HepG2 (cell line): ENCODE measurements around the gene ZNF528. TPM values are rescaled to one million over a fixed set of nuclear protein-coding genes. Genes with fewer than 3 reads are reported as not detected.

Experiments used
- ATAC-seq: fragments of 200-7000 bp; cut with Tn5 transposase; 3 replicates; pipeline ENCODE4 v1.9.1; 2020; ENCODE audit warnings: mild to moderate bottlenecking, moderate library complexity
- BruUV-seq: library from RNA; stranded (reverse); fragments of 400-500 nt; replicated peaks from 2 replicates; lab custom pipeline; 2021; lab: Mats Ljungman, UMichigan
- CTCF ChIA-PET: fragments of 300-600 bp; formaldehyde crosslinking; extraction: SDS; loops from one replicate; lab custom pipeline; 2021; ENCODE audit warnings: low total read pairs, inconsistent platforms, low intra/inter-chr PET ratio; lab: Yijun Ruan, JAX
- POLR2A ChIA-PET: fragments of 350-600 bp; sonication (Branson Sonifier 250); formaldehyde crosslinking; loops from one replicate; lab custom pipeline; 2020; ENCODE audit warnings: antibody characterized with exemption, inconsistent platforms; lab: Yijun Ruan, JAX
- DNase-seq: peaks from one replicate; pipeline ENCODE4 v3.0.0-alpha.2; 2015; ENCODE audit warnings: low spot score
- FAIRE-seq: peaks from 3 replicates; lab custom pipeline; 2011; peaks lifted over from hg19 to GRCh38; lab: Jason Lieb, UNC
- H2AFZ ChIP-seq: one replicate; pipeline ENCODE4 v1.6.1; 2011; ENCODE audit warnings: low read length, inconsistent platforms
- H3K27ac ChIP-seq: fragments of 300-600 bp; 3 replicates; pipeline ENCODE4 v1.8.0; 2011; ENCODE audit warnings: mixed run types, mild to moderate bottlenecking, mixed read lengths, low read length, inconsistent platforms; ENCODE audit not compliant: insufficient read depth; ENCODE audit errors: extremely low read length
- H3K27me3 ChIP-seq, 2 experiments: fragments of 200-600 bp in 1 of 2; 2 replicates in 1 of 2; 3 replicates in 1 of 2; pipeline versions ENCODE4 v1.6.0 to v1.8.0; 2011; ENCODE audit warnings: low read length in 2 of 2, mild to moderate bottlenecking in 2 of 2, moderate library complexity in 2 of 2, inconsistent platforms in 1 of 2; ENCODE audit not compliant: insufficient read depth in 2 of 2, control insufficient read depth in 1 of 2
- H3K36me3 ChIP-seq, 2 experiments: fragments of 200-600 bp in 1 of 2; replicated peaks in 1 of 2; 2 replicates in 1 of 2; 3 replicates in 1 of 2; pipeline versions ENCODE4 v1.5.1 to v1.8.0; 2011; ENCODE audit warnings: low read length in 2 of 2, inconsistent platforms in 1 of 2; ENCODE audit not compliant: insufficient read depth in 2 of 2, control insufficient read depth in 1 of 2
- H3K4me1 ChIP-seq: 2 replicates; pipeline ENCODE4 v1.5.1; 2012; ENCODE audit warnings: low read length, inconsistent platforms; ENCODE audit not compliant: insufficient read depth
- H3K4me2 ChIP-seq: 2 replicates; pipeline ENCODE4 v1.6.0; 2011; ENCODE audit warnings: low read depth, low read length, inconsistent platforms
- H3K4me3 ChIP-seq, 3 experiments: fragments of 200-600 bp in 1 of 3; sonication (generic), shearing (Covaris generic) in 1 of 3; replicated peaks in 1 of 3; 2 replicates each; pipeline ENCODE4 v1.5.1; 2011 to 2016; ENCODE audit warnings: low read length in 3 of 3, inconsistent platforms in 2 of 3, low read depth in 2 of 3, mild to moderate bottlenecking in 2 of 3, control low read depth in 1 of 3, mixed read lengths in 1 of 3; ENCODE audit not compliant: insufficient read depth in 1 of 3
- H3K79me2 ChIP-seq: one replicate; pipeline ENCODE4 v1.6.1; 2011; ENCODE audit warnings: low read length, inconsistent platforms; ENCODE audit not compliant: insufficient read depth
- H3K9ac ChIP-seq: 2 replicates; pipeline ENCODE4 v1.6.0; 2011; ENCODE audit warnings: mild to moderate bottlenecking, low read depth, low read length, inconsistent platforms; ENCODE audit not compliant: insufficient read depth
- H3K9me3 ChIP-seq: 2 replicates; pipeline ENCODE4 v1.5.1; 2012; ENCODE audit warnings: mild to moderate bottlenecking, low read length
- H4K20me1 ChIP-seq: 2 replicates; pipeline ENCODE4 v1.6.0; 2011; ENCODE audit warnings: inconsistent platforms, mild to moderate bottlenecking, low read length, moderate library complexity; ENCODE audit not compliant: insufficient read depth
- AGO1 ChIP-seq: fragments of 200-400 bp; formaldehyde crosslinking; IDR thresholded peaks from 2 replicates; pipeline ENCODE4 v1.6.1; 2017; ENCODE audit warnings: mild to moderate bottlenecking, low read depth, low read length, moderate library complexity; ENCODE audit not compliant: poor library complexity, severe bottlenecking
- ISX ChIP-seq: sonication (generic); formaldehyde crosslinking; conservative IDR thresholded peaks from 2 replicates; pipeline ENCODE4 v1.5.0; 2020; ENCODE audit warnings: missing genetic modification reagents
- MATR3 ChIP-seq: sonication (generic); formaldehyde crosslinking; IDR thresholded peaks from 2 replicates; pipeline ENCODE4 v1.4.0; 2020; ENCODE audit warnings: missing genetic modification reagents
- RFX3 ChIP-seq: IDR thresholded peaks from 2 replicates; pipeline ENCODE4 v1.6.1; 2016; ENCODE audit warnings: missing biosample characterization, missing genetic modification reagents
- RNF219 ChIP-seq: sonication (generic); formaldehyde crosslinking; IDR thresholded peaks from 2 replicates; pipeline ENCODE4 v1.5.0; 2020; ENCODE audit warnings: mild to moderate bottlenecking, missing genetic modification reagents
- SIN3B ChIP-seq: fragments of 150-350 bp; IDR thresholded peaks from 2 replicates; pipeline ENCODE4 v1.6.1; 2014; ENCODE audit warnings: low read length
- THAP8 ChIP-seq: sonication (generic); formaldehyde crosslinking; IDR thresholded peaks from 2 replicates; pipeline ENCODE4 v1.5.1; 2020; ENCODE audit warnings: missing genetic modification reagents, mild to moderate bottlenecking, borderline replicate concordance
- TP53 ChIP-seq: sonication (generic); formaldehyde crosslinking; conservative IDR thresholded peaks from 2 replicates; pipeline ENCODE4 v1.4.0; 2020; ENCODE audit warnings: missing genetic modification reagents
- ZKSCAN1 ChIP-seq: fragments of 150-350 bp; IDR thresholded peaks from 2 replicates; pipeline ENCODE4 v1.6.1; 2014; ENCODE audit warnings: low read length
- ZNF232 ChIP-seq: sonication (generic); formaldehyde crosslinking; IDR thresholded peaks from 2 replicates; pipeline ENCODE4 v1.4.0; 2020; ENCODE audit warnings: missing genetic modification reagents, borderline replicate concordance
- ZNF782 ChIP-seq: sonication (generic); formaldehyde crosslinking; IDR thresholded peaks from 2 replicates; pipeline ENCODE4 v1.4.0; 2020; ENCODE audit warnings: missing genetic modification reagents, mild to moderate bottlenecking, borderline replicate concordance
- WGBS: methylation state at CpG from one replicate; pipeline ENCODE4 v1.1.6; 2017; ENCODE audit warnings: low lambda C conversion rate; 5-methylcytosine and 5-hydroxymethylcytosine counted together
- in situ Hi-C: cut with HindIII; loops from 2 replicates; pipeline ENCODE4 v1.10.0; 2017; ENCODE audit warnings: low pct_unique_long_range_greater_than_20kb; ENCODE audit not compliant: extremely low pct_ligation_motif_present
- intact Hi-C: fragments of 100-400 bp; cut with micrococcal nuclease; formaldehyde crosslinking; loops from one replicate; pipeline ENCODE4 v1.10.0; 2022; ENCODE audit not compliant: unreplicated experiment
- polyA plus RNA-seq, 8 experiments: library from polyadenylated mRNA; depleted of rRNA in 3 of 8; stranded (reverse) in 7 of 8; unstranded in 1 of 8; fragments of >200 nt; fragmentation: Illumina TruSeq in 4 of 8; extraction: Trizol in 4 of 8; gene quantifications; 2 replicates each; pipeline versions ENCODE4 v1.2.1 to v1.2.3, GENCODE V29; 2011 to 2016; ENCODE audit warnings: low read depth in 4 of 8, missing spikeins in 1 of 8, mixed read lengths in 1 of 8; ENCODE audit not compliant: insufficient read depth in 1 of 8
- total RNA-seq, 5 experiments: library from RNA; depleted of rRNA; stranded (reverse); fragments of >200 nt; fragmentation: Illumina TruSeq; extraction: Trizol; gene quantifications; 2 replicates each; pipeline ENCODE4 v1.2.3, GENCODE V29; 2016; ENCODE audit warnings: low read depth in 1 of 5

The ZNF528 gene
- total and polyA plus RNA-seq, 2 of the 13 experiments (the other 11 are each of a cell fraction or from before 2014, with no cell fraction given): 4.1 to 10.0 TPM

GRCh38 chr19:52451241-52451640, 53.6 kb downstream of the ZNF528 start:
- FAIRE-seq (no peak), DNase-seq (no peak), ATAC-seq (no peak)
- H3K9me3 ChIP-seq: peaks cover 98% of the 10 kb centered on the region
- no peaks in the 10 kb centered on the region for H3K79me2 ChIP-seq
- intact Hi-C loops (no loop called here), in situ Hi-C loops (no loop called here)
- no peaks in the 10 kb centered on the region for H3K4me1 ChIP-seq
- H3K4me3 ChIP-seq: no peak overlapping the region
- BruUV-seq: no TSS peak
- H3K9ac ChIP-seq: no peak overlapping the region
- WGBS: 65% methylated on average over 18 of the region's 41 CpGs
- H4K20me1 ChIP-seq: no peaks in the 10 kb centered on the region
- no peak for TF ChIP-seq SIN3B
- no peak for TF ChIP-seq RFX3 (CRISPR knock-in tag)
- no peak for TF ChIP-seq THAP8 (CRISPR knock-in tag)
- TF ChIP-seq RNF219 (CRISPR knock-in tag): no peak
- TF ChIP-seq TP53 (CRISPR knock-in tag): no peak
- TF ChIP-seq ZNF782 (CRISPR knock-in tag): no peak
- no peak for TF ChIP-seq AGO1
- no peak for TF ChIP-seq ZKSCAN1
- no peak for TF ChIP-seq MATR3
- TF ChIP-seq ISX: no peak
- no peak for TF ChIP-seq ZNF232 (CRISPR knock-in tag)
- no peak overlapping the region for H3K4me2 ChIP-seq
- no peak overlapping the region for H3K27ac ChIP-seq
- ChIA-PET POLR2A (no interaction called here), CTCF (no interaction called here)
- H3K36me3 ChIP-seq: no peaks in the 10 kb centered on the region
- H2AFZ ChIP-seq: no peak overlapping the region
- H3K27me3 ChIP-seq: no peaks in the 10 kb centered on the region
